Esophagus muscularis mucosa (tissue), 4 donors: ENCODE results near the gene C1orf116. TPM values are rescaled to one million over a fixed set of nuclear protein-coding genes. Genes with fewer than 3 reads are reported as not detected.

ENCODE experiments used
- DNase-seq: peaks from one replicate; pipeline ENCODE4 v3.0.0-alpha.2; 2017; ENCODE audit errors: extremely low spot score
- H3K27ac ChIP-seq, 4 donors: fragments of 200-600 bp; sonication (generic); replicated peaks in 1 of 4; 1 replicate in 3 of 4; 2 replicates in 1 of 4; pipeline ENCODE4 v1.5.1; 2016 to 2019; ENCODE audit warnings: mild to moderate bottlenecking in 1 of 4
- H3K27me3 ChIP-seq, 4 donors: fragments of 200-600 bp; sonication (generic); one replicate each; pipeline versions ENCODE4 v1.5.1 to v1.6.0; 2016 to 2019
- H3K36me3 ChIP-seq, 4 donors: fragments of 200-600 bp; sonication (generic); one replicate each; pipeline ENCODE4 v1.5.1; 2016 to 2019
- H3K4me1 ChIP-seq, 4 donors: fragments of 200-600 bp; sonication (generic); one replicate each; pipeline ENCODE4 v1.5.1; 2016 to 2019
- H3K4me3 ChIP-seq, 4 donors: fragments of 200-600 bp; sonication (generic); 1 replicate in 2 of 4; 2 replicates in 2 of 4; pipeline ENCODE4 v1.5.1; 2016 to 2019; ENCODE audit warnings: mild to moderate bottlenecking in 4 of 4, moderate library complexity in 1 of 4
- H3K9me3 ChIP-seq, 4 donors: fragments of 200-600 bp; sonication (generic); 1 replicate in 3 of 4; 2 replicates in 1 of 4; pipeline ENCODE4 v1.5.1; 2016 to 2019
- EP300 ChIP-seq: sonication (generic); formaldehyde crosslinking; IDR thresholded peaks from one replicate; pipeline ENCODE4 v1.6.1; 2017; ENCODE audit warnings: antibody characterized with exemption
- POLR2A ChIP-seq: fragments of 450-650 bp; IDR thresholded peaks from one replicate; pipeline ENCODE4 v1.6.1; 2017; ENCODE audit warnings: antibody characterized with exemption, moderate library complexity, mild to moderate bottlenecking, low read depth
- POLR2AphosphoS5 ChIP-seq, 2 donors: sonication (generic); formaldehyde crosslinking; IDR thresholded peaks; one replicate each; pipeline ENCODE4 v1.6.1; 2017; ENCODE audit warnings: antibody characterized with exemption in 2 of 2
- WGBS: methylation state at CpG from one replicate; pipeline ENCODE4 v1.1.5; 2018; 5-methylcytosine and 5-hydroxymethylcytosine counted together
- intact Hi-C: fragments of 100-400 bp; cut with DNase I; formaldehyde crosslinking; loops from one replicate; pipeline ENCODE4 v1.15.1; 2023
- total RNA-seq, 4 donors: library from RNA; depleted of rRNA; stranded (reverse); fragments of >200 nt; gene quantifications; one replicate each; pipeline versions ENCODE4 v1.1.0 to v1.2.1, GENCODE V29; 2016
- TF ChIP-seq, protein P1 (sequence below), 3 experiments: fragments of 200-600 bp in 2 of 3; fragments of 450-650 bp in 1 of 3; sonication (generic) in 2 of 3; IDR thresholded peaks; one replicate each; pipeline ENCODE4 v1.5.1; 2017 to 2019; ENCODE audit warnings: antibody characterized with exemption in 3 of 3, mild to moderate bottlenecking in 2 of 3, moderate library complexity in 1 of 3

C1orf116 gene
- total RNA-seq, 4 donors from 2014 or later = under 0.01 to 0.32 (median 0.17) TPM

DNA sequence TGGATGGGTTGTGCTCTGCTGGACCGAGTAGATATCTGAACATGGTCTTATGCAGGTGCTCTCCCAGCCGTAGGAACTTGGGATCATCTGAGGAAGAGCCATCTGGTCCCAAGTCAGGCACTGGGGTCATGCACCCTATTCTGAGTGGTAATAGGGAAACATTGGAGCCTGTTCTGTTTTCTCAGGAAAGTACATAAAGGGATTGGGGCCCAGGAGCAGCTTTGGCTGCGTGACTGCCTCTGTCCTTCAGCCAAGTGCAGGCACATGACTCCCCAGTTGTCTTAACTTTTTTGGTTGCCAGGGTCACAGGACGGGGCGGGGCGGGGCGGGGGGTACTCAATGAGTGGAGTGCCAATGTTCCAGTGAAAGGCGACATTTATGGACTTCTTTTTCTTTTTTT lies 32.0 kb upstream of the C1orf116 start:
- Histone ChIP-seq H3K4me3 (no peak overlapping the region), H3K4me1 (peaks cover 0 to 4% (median 0%) of the 10 kb centered on the region in 4 donors), H3K27me3 (no peaks in the 10 kb centered on the region), H3K36me3 (peaks cover 23 to 95% (median 79%) of the 10 kb centered on the region in 4 donors), H3K9me3 (no peaks in the 10 kb centered on the region), H3K27ac (no peak overlapping the region)
- TF ChIP-seq EP300 (no peak), POLR2AphosphoS5 (IDR thresholded peaks at IDR 0.05) (no peak), POLR2A (no peak)
- TF ChIP-seq, protein P1, sequence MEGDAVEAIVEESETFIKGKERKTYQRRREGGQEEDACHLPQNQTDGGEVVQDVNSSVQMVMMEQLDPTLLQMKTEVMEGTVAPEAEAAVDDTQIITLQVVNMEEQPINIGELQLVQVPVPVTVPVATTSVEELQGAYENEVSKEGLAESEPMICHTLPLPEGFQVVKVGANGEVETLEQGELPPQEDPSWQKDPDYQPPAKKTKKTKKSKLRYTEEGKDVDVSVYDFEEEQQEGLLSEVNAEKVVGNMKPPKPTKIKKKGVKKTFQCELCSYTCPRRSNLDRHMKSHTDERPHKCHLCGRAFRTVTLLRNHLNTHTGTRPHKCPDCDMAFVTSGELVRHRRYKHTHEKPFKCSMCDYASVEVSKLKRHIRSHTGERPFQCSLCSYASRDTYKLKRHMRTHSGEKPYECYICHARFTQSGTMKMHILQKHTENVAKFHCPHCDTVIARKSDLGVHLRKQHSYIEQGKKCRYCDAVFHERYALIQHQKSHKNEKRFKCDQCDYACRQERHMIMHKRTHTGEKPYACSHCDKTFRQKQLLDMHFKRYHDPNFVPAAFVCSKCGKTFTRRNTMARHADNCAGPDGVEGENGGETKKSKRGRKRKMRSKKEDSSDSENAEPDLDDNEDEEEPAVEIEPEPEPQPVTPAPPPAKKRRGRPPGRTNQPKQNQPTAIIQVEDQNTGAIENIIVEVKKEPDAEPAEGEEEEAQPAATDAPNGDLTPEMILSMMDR (IDR thresholded peaks at IDR 0.05) = no peak
- intact Hi-C loops = no loop called here
- DNase-seq = no peak
- 92% methylated on average over 8 of the region's 8 CpGs for WGBS

DNA sequence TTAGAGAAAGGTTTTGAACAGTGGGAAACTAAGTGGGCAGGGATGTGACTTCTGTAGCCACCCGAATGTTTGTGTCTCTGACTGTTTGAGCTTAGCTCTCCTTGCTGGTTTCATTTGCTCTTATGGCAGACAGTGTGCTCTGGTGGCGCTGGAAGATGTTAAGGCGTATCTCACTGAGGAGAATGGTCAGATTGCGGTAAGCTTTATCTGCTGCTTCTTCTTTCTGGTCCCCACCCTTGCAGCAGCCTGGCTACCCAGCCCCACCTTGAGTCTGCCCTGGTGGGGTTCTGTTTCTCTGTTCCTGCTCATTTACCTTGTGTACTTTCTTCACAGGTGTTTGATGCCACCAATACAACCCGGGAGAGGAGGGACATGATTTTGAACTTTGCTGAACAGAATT lies 30.5 kb upstream of the C1orf116 start:
- no peak overlapping the region for H3K4me3 ChIP-seq
- TF ChIP-seq POLR2A (no peak), POLR2AphosphoS5 (IDR thresholded peaks at IDR 0.05) (no peak), EP300 (no peak)
- TF ChIP-seq, protein P1 (IDR thresholded peaks at IDR 0.05) = no peak
- no peaks in the 10 kb centered on the region for H3K9me3 ChIP-seq
- H3K27me3 ChIP-seq = no peaks in the 10 kb centered on the region
- H3K36me3 ChIP-seq = peaks cover 23 to 83% (median 64%) of the 10 kb centered on the region in 4 donors
- H3K27ac ChIP-seq = no peak overlapping the region
- peaks cover 0 to 4% (median 2%) of the 10 kb centered on the region in 4 donors for H3K4me1 ChIP-seq
- no peak for DNase-seq
- 94% methylated on average over 5 of the region's 5 CpGs for WGBS
- intact Hi-C loops = no loop called here

DNA sequence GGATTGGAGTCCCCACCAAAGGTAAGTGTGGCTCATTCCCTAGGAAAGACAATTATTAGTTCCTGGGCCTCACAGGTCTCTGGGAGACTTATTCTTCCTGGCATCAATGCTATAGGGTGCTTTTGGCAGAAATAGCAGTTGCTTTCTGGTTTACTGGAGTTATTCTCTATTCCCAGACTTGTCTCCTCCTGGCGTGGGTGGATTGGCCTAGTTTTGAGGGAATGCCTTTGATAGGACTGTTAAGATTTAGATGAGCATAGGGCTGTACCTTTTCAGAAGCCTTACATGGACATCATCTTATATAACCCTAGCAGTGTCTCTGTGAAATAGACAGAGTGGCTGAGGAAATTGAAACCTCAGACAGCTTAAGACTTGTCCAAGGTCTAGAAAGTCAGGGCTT lies 29.5 kb upstream of the C1orf116 start:
- TF ChIP-seq EP300 (no peak), POLR2AphosphoS5 (IDR thresholded peaks at IDR 0.05) (no peak), POLR2A (no peak)
- TF ChIP-seq, protein P1 (IDR thresholded peaks at IDR 0.05) = no peak
- Histone ChIP-seq H3K4me3 (no peak overlapping the region), H3K36me3 (peaks cover 18 to 73% (median 54%) of the 10 kb centered on the region in 4 donors), H3K27me3 (no peaks in the 10 kb centered on the region), H3K9me3 (no peaks in the 10 kb centered on the region), H3K4me1 (peaks cover 0 to 4% (median 2%) of the 10 kb centered on the region in 4 donors), H3K27ac (no peak overlapping the region)
- intact Hi-C loops = no loop called here
- no peak for DNase-seq
- 94% methylated on average over 1 of the region's 1 CpG for WGBS

DNA sequence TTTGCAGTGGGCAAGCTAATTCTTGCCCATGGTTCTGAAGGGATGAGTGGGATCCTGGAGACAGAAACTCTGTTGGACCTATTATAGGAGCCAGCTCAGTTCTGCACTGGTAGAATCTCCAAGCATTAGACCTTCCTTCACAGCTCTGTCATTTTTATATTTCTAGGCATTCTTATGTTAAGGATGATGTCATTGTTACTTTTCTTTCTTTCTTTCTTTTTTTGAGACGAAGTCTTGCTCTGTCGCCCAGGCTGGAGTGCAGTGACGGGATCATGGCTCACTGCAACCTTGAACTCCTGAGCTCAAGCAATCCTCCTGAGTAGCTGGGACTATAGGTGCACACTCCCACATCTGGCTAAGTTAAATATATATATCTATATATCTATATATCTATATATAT lies 28.0 kb upstream of the C1orf116 start:
- no peaks in the 10 kb centered on the region for H3K9me3 ChIP-seq
- no peak overlapping the region for H3K27ac ChIP-seq
- H3K27me3 ChIP-seq = no peaks in the 10 kb centered on the region
- DNase-seq = no peak
- peaks cover 18 to 64% (median 44%) of the 10 kb centered on the region in 4 donors for H3K36me3 ChIP-seq
- H3K4me1 ChIP-seq = peaks cover 0 to 4% (median 2%) of the 10 kb centered on the region in 4 donors
- intact Hi-C loops = no loop called here
- TF ChIP-seq POLR2A (no peak), EP300 (no peak), POLR2AphosphoS5 (IDR thresholded peaks at IDR 0.05) (no peak)
- TF ChIP-seq, protein P1 (IDR thresholded peaks at IDR 0.05) = no peak
- no peak overlapping the region for H3K4me3 ChIP-seq
- 58% methylated on average over 3 of the region's 3 CpGs for WGBS

DNA sequence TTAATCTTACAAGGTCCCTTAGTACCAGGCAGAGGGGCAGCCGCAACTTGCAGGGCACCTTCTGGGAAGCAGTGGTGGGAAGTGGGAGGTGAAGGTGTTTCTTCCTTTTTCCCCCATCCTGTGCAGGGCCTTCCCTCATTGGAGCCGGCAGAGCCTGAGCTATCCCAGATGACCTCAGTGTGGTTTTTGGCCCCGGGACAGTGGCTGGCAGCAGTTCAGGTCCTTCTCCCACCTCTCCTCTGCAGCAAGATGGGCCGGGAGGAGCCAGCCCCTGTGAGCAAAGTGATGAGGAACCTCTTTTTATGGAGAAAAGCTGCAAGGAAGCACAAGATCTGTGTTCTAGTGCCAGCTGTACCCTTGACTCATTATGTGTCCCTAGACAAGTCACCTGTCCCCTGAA lies 27.3 kb upstream of the C1orf116 start:
- H3K27ac ChIP-seq = no peak overlapping the region
- DNase-seq = no peak
- peaks cover 18 to 57% (median 37%) of the 10 kb centered on the region in 4 donors for H3K36me3 ChIP-seq
- TF ChIP-seq EP300 (no peak), POLR2A (no peak), POLR2AphosphoS5 (IDR thresholded peaks at IDR 0.05) (no peak)
- TF ChIP-seq, protein P1 (IDR thresholded peaks at IDR 0.05) = no peak
- H3K27me3 ChIP-seq = no peaks in the 10 kb centered on the region
- H3K4me3 ChIP-seq = no peak overlapping the region
- WGBS = 52% methylated on average over 4 of the region's 4 CpGs
- intact Hi-C loops = loop anchor here (10.0 kb wide), 1 partner anchor 905 kb away; no protein-coding TSS in a partner anchor
- no peaks in the 10 kb centered on the region for H3K9me3 ChIP-seq
- H3K4me1 ChIP-seq = peaks cover 0 to 4% (median under 1%) of the 10 kb centered on the region in 4 donors
